Central memory CD8-positive, alpha-beta T cell (primary cell): ENCODE measurements around the gene COMP.
"Not testable (repeated sequence)": the region's sequence is repeated elsewhere in the genome, so short reads cannot be mapped to it uniquely, and the experiment has no call there.

Source experiments
- ATAC-seq: fragments of 150-1000 bp; cut with Tn5 transposase; replicated peaks from 2 replicates; pipeline ENCODE4 v1.10.0; 2022; ENCODE audit warnings: mild to moderate bottlenecking, moderate FRiP score, moderate number of reproducible peaks; ENCODE audit not compliant: poor library complexity, severe bottlenecking; ENCODE audit errors: extremely low read depth
- DNase-seq, 2 donors: peaks; one replicate each; pipeline ENCODE4 v3.0.0; 2021; ENCODE audit warnings: low spot score in 2 of 2
- H3K27ac Mint-ChIP-seq: one replicate; pipeline ENCODE4 v1.8.0; 2022; ENCODE audit warnings: low read depth, mild to moderate bottlenecking, moderate library complexity, mixed read lengths
- H3K27me3 Mint-ChIP-seq: one replicate; pipeline ENCODE4 v1.8.0; 2022; ENCODE audit warnings: mixed read lengths
- H3K36me3 Mint-ChIP-seq: one replicate; pipeline ENCODE4 v1.8.0; 2022; ENCODE audit warnings: mild to moderate bottlenecking, moderate library complexity, mixed read lengths; ENCODE audit not compliant: insufficient read depth
- H3K4me1 Mint-ChIP-seq: one replicate; pipeline ENCODE4 v1.8.0; 2022; ENCODE audit warnings: mixed read lengths
- H3K4me3 Mint-ChIP-seq: one replicate; pipeline ENCODE4 v1.8.0; 2022; ENCODE audit warnings: mild to moderate bottlenecking, moderate library complexity, mixed read lengths
- H3K9me3 Mint-ChIP-seq: one replicate; pipeline ENCODE4 v1.8.0; 2022; ENCODE audit warnings: mixed read lengths

Gene COMP

DNA sequence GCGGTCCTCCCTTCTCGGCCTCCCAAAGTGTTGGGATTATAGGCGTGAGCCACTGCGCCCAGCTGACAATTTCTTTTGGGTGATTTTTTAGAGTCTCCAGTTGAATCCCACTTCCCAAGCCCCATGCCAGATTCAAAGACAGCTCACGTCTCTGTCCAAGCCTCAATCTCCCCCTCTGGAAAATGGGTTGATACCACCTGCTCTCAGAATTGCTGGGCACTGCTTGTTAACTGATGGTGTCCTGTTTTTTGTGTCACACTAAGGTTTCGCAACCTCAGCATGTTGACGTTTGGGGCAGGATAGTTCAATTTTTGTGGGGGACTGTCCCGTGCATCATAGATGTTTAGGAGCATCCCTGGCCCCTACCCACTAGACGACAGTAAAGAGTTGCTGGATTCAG, 26.5 kb upstream of the COMP start:
- no peak overlapping the region for H3K27ac Mint-ChIP-seq
- no peaks in the 10 kb centered on the region for H3K27me3 Mint-ChIP-seq
- DNase-seq (no peak), ATAC-seq (no peak)
- H3K9me3 Mint-ChIP-seq: no peaks in the 10 kb centered on the region
- H3K4me3 Mint-ChIP-seq: no peak overlapping the region
- no peaks in the 10 kb centered on the region for H3K4me1 Mint-ChIP-seq
- no peaks in the 10 kb centered on the region for H3K36me3 Mint-ChIP-seq

DNA sequence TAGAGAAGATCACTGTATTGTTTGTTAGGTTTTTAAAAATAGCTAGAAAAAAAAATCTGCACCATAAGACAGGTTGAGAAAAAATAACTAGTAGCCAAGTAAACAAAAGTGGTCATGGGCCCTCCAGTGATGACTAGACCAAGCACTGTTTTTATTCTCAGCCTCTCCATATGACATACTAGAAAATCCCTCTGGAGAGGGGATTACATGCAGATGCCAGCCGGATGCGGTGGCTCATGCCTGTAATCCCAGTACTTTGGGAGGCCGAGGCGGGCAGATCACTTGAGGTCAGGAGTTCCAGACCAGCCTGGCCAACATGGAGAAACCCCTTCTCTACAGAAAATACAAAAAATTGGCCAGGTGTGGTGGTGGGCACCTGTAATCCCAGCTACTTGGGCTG, 25.5 kb upstream of the COMP start:
- H3K4me1 Mint-ChIP-seq, H3K9me3 Mint-ChIP-seq, DNase-seq, H3K4me3 Mint-ChIP-seq, ATAC-seq, H3K36me3 Mint-ChIP-seq, H3K27ac Mint-ChIP-seq, H3K27me3 Mint-ChIP-seq: not testable (repeated sequence)

DNA sequence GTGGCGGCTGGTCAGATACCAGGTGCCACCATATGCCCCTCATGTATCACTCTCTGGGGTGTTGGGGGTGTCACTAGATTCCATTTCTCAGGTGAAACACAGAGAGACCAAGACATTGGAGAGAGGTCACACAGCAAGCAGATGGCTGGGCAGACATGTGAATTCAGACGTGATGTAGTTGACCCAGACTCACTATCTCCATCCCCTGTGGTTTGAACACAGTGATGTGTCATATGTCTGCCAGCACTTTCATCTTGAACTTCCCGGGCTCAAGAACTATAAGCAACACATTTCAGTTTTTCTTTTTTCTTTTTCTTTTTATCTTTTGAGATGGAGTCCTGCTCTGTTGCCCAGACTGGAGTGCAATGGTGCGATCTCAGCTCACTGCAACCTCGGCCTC, 24.6 kb upstream of the COMP start:
- H3K4me1 Mint-ChIP-seq: no peaks in the 10 kb centered on the region
- ATAC-seq: no peak
- H3K9me3 Mint-ChIP-seq: no peaks in the 10 kb centered on the region
- no peak overlapping the region for H3K4me3 Mint-ChIP-seq
- no peak overlapping the region for H3K27ac Mint-ChIP-seq
- DNase-seq: no peak
- no peaks in the 10 kb centered on the region for H3K36me3 Mint-ChIP-seq
- H3K27me3 Mint-ChIP-seq: peaks cover 8% of the 10 kb centered on the region

DNA sequence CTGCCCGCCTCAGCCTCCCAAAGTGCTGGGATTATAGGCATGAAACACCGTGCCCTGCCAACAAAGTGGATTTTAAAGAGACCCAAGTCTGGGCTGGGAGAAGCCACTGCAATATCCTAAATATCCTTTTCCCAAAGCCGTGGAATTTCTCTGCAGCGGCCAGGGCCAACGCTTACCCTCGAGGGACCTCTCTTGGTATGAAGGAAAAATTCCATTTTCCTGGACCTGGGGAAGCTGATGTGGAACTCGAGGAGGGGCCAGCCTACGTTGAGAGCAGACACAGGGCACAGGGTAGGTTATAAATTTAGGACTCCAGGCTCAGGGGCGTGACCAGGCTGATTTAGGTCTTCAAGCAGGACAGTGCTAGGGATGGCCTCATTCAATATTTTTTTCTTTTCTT, 23.0 kb upstream of the COMP start:
- H3K27ac Mint-ChIP-seq: no peak overlapping the region
- no peak for DNase-seq
- H3K4me1 Mint-ChIP-seq: peaks cover 6% of the 10 kb centered on the region
- no peaks in the 10 kb centered on the region for H3K9me3 Mint-ChIP-seq
- ATAC-seq: no peak
- H3K27me3 Mint-ChIP-seq: peaks cover 18% of the 10 kb centered on the region
- no peaks in the 10 kb centered on the region for H3K36me3 Mint-ChIP-seq
- no peak overlapping the region for H3K4me3 Mint-ChIP-seq

DNA sequence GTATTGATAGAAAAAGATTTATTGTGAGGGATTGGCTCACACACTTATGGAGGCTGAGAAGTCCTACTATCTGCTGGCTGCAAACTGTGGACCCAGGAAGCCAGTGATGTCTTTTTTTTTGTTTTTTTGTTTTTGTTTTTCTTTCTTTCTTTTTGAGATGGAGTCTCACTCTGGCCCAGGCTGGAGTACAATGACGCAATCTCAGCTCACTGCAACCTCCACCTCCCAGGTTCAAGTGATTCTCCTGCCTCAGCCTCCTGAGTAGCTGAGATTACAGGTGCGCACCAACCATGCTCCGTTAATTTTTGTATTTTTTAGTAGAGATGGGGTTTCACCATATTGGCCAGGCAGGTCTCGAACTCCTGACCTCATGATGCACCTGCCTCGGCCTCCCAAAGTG, 20.5 kb upstream of the COMP start:
- not testable (repeated sequence) for H3K36me3 Mint-ChIP-seq, H3K9me3 Mint-ChIP-seq, H3K4me1 Mint-ChIP-seq, H3K4me3 Mint-ChIP-seq, H3K27ac Mint-ChIP-seq, ATAC-seq, DNase-seq
- H3K27me3 Mint-ChIP-seq: peaks cover 19% of the 10 kb centered on the region

DNA sequence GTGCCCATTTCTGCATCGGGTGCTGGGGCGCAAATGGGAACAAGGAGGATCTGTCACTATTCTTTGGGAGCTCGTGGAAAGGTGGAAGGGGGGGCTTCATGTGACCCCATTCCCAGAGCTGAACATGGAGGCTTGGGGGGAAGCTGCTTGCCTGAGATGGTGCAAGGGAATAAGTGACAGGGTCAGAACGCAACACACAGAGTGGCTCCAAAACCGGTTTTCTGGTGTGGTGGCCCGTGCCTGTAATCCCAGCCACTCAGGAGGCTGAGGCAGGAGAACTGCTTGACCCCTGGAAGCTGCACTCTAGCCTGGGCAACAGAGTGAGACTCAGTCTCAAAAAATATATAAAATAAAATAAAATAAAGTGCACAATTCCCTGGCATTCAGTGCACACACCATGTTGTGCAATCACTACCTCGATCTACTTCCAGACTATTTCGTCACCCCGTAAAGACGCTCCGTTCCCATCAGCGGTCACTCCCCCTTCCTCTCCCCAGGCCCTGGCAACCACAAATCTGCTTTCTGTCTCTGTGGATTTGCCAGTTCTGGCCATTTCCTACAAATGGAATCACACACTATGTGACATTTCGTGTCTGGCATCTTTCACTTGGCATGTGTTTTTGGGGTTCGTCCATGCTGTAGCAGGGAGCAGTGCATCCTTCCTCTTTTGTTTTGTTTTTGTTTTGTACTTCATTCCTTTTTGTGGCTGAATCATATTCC, 18.2 kb upstream of the COMP start:
- no peak overlapping the region for H3K27ac Mint-ChIP-seq
- no peak for ATAC-seq
- no peak overlapping the region for H3K4me3 Mint-ChIP-seq

DNA sequence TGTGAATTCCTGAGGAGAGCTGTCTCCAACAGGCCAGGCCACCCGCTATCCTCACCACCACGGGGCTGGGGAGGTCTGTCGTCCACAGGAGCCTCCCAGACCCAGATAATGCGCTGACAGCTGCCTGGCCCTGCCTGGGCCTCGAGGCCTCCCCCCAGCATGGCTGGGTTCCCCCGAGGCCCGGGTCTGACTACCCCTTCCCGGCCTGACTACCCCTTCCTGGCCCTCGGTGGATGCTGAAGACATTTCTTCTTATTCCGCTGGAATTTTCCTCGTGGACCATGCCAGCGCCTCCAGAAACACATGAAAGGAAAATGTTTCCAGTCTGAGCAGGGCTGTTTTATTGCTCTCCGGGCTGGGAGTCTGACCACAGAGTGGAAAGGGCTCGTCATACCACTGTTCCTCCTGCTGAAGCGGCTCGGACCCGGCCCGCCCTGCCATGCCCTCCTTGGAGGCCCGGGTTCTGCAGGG, 16.8 kb upstream of the COMP start:
- no peak overlapping the region for H3K27ac Mint-ChIP-seq

More for the DNA sequence above, 18.2 kb upstream of the COMP start:
- no peaks in the 10 kb centered on the region for H3K36me3 Mint-ChIP-seq
- no peak for DNase-seq
- peaks cover 19% of the 10 kb centered on the region for H3K27me3 Mint-ChIP-seq
- H3K4me1 Mint-ChIP-seq: peaks cover 6% of the 10 kb centered on the region
- no peaks in the 10 kb centered on the region for H3K9me3 Mint-ChIP-seq

DNA sequence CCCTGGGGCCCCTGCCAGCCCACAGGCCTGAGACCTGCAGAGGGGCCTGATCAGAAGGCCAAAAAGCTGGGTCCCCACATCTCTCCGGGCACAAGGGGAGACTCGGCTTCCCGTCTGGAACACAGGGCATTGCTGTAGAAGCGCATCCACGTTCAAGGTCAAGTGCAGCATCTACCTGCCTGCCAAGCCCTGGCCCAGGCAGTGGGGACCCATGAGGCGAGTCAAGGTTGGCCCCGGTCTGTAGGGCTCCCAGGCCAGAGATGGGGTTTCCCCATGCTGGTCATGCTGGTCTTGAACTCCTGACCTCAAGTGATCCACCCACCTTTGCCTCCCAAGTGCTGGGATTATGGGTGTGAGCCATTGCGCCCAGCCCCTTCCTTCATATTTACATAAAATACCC, 13.5 kb upstream of the COMP start:
- ATAC-seq (no peak), DNase-seq (no peak)
- peaks cover 17% of the 10 kb centered on the region for H3K27me3 Mint-ChIP-seq
- H3K27ac Mint-ChIP-seq: no peak overlapping the region
- no peaks in the 10 kb centered on the region for H3K9me3 Mint-ChIP-seq
- H3K36me3 Mint-ChIP-seq: no peaks in the 10 kb centered on the region
- H3K4me3 Mint-ChIP-seq: no peak overlapping the region
- H3K4me1 Mint-ChIP-seq: peaks cover 4% of the 10 kb centered on the region

More for the DNA sequence above, 16.8 kb upstream of the COMP start:
- Mint-ChIP-seq H3K9me3 (no peaks in the 10 kb centered on the region), H3K36me3 (no peaks in the 10 kb centered on the region), H3K4me1 (peaks cover 6% of the 10 kb centered on the region), H3K4me3 (no peak overlapping the region), H3K27me3 (peaks cover 29% of the 10 kb centered on the region)
- no peak for ATAC-seq
- no peak for DNase-seq

DNA sequence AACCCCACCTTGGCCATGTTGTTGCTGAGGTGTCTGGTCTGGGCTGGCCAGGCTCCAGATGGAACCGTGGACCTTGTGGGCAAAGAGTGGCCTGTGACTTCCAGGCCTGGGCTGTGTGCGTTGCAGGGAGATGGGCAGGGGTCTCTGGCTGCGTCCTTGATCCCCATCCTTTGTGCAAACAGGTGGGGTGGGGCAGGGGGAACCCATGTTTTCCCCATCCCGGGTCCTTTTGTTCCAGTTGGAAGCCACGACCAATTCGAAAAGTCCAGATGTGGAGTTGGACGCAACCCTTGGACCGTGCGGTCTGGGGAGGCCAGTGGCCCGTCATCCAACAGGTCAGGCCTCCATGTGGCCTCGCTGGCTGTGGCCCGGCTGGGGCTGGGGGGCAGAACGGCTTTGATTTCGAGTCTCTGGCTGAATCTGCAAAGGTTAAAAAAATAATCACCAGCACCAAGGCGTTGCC, 13.1 kb upstream of the COMP start:
- H3K27me3 Mint-ChIP-seq: peaks cover 12% of the 10 kb centered on the region
- ATAC-seq: no peak
- no peaks in the 10 kb centered on the region for H3K4me1 Mint-ChIP-seq
- H3K27ac Mint-ChIP-seq: no peak overlapping the region
- H3K36me3 Mint-ChIP-seq: no peaks in the 10 kb centered on the region
- H3K4me3 Mint-ChIP-seq: no peak overlapping the region
- no peak for DNase-seq
- H3K9me3 Mint-ChIP-seq: no peaks in the 10 kb centered on the region

DNA sequence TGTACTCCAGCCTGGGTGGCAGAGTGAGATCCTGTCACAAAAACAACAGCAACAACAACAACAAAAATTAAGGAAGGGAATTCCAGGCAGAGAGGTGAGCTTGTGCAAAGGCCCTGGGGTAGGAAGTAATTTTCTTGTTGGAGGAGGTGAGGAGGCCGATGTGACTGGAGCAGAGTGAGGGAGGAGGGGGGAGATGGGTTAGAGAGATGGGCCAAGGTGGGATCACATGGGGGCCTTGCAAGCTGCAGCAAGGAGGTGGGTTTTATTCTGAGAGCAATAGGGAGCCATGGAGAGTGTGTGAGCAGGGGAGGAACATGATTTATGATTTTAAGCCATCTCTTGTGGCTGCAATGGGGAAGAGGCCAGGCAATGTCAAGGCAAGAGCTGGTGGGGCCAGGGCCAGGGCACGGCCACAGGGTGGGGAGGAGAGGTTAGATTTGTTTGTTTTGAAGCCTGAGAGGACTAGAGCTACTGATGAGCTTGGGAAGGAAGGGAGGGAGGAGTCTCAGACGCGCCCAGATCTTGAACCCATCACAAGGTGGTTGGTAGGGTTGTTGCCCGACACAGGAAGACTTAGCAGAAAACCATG, 12.5 kb upstream of the COMP start:
- H3K4me1 Mint-ChIP-seq: no peaks in the 10 kb centered on the region
- peaks cover 11% of the 10 kb centered on the region for H3K27me3 Mint-ChIP-seq
- no peak overlapping the region for H3K27ac Mint-ChIP-seq
- DNase-seq (no peak), ATAC-seq (no peak)
- no peak overlapping the region for H3K4me3 Mint-ChIP-seq
- no peaks in the 10 kb centered on the region for H3K36me3 Mint-ChIP-seq
- H3K9me3 Mint-ChIP-seq: no peaks in the 10 kb centered on the region

DNA sequence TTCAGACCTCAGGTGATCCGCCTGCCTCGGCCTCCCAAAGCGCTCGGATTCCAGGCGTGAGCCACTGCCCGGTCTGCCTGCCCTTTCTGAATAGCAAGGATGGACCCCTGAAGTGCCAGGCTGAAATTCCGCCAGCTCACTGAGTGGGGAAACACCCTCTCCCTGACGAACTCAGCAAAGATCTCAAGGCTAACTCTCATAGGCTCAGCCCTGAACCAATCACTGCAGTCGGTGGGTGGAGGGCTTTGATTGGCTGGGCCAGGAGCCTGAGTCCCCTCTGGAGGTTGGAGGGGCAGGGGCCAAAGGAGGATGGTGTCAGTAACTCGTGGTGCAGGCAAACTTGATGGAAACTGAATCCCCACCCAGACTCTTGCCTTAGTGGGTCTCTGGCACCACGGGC, 11.2 kb upstream of the COMP start:
- Mint-ChIP-seq H3K36me3 (no peaks in the 10 kb centered on the region), H3K27ac (no peak overlapping the region), H3K4me3 (no peak overlapping the region), H3K9me3 (no peaks in the 10 kb centered on the region), H3K27me3 (peaks cover 16% of the 10 kb centered on the region), H3K4me1 (no peaks in the 10 kb centered on the region)
- DNase-seq (no peak), ATAC-seq (no peak)

DNA sequence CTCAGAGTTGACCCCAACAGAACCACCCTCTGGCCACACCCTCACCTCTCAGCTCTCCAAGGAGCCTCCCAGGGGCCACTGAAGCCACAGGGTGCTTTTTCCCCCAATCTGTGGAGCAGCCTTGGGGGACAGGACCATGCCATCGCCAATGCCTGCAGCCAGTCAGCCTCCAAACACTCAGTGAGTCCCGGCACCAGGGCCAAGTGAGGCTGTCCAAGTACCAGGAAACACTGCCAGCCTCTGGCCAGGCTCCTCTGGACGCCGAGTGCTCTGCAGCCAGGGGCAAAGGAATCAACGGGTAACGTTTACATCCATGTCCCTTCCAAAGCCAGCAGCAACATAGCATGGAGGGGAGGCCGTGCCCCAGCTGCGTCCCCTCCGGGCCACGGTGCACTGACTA, 9.5 kb upstream of the COMP start:
- no peaks in the 10 kb centered on the region for H3K4me1 Mint-ChIP-seq
- DNase-seq (no peak), ATAC-seq (no peak)
- no peaks in the 10 kb centered on the region for H3K9me3 Mint-ChIP-seq
- H3K4me3 Mint-ChIP-seq: no peak overlapping the region
- H3K27me3 Mint-ChIP-seq: peaks cover 22% of the 10 kb centered on the region
- H3K36me3 Mint-ChIP-seq: no peaks in the 10 kb centered on the region
- H3K27ac Mint-ChIP-seq: no peak overlapping the region

DNA sequence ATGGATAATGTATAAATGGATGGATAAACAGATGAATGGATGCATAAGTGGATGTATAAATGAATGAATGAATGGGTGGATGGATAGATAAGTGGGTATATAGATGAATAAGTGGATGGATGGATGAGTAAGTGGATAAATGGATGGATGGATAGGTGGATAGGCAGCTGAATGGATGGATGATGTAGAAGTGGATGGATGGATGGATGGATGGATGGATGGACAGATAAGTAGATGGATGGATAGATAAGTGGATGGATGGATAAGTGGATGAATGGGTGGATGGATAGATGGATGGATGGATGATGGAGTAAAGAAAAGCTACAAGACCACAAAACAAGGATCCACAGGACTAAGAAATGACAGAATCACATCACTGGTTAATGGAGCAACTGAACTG, 9.0 kb upstream of the COMP start:
- H3K4me1 Mint-ChIP-seq: no peaks in the 10 kb centered on the region
- DNase-seq: no peak
- no peaks in the 10 kb centered on the region for H3K9me3 Mint-ChIP-seq
- ATAC-seq: no peak
- H3K27me3 Mint-ChIP-seq: peaks cover 22% of the 10 kb centered on the region
- no peak overlapping the region for H3K4me3 Mint-ChIP-seq
- no peak overlapping the region for H3K27ac Mint-ChIP-seq
- no peaks in the 10 kb centered on the region for H3K36me3 Mint-ChIP-seq
